Epithelial cell of proximal tubule (primary cell): ENCODE results near the gene WDR1. TPM values are rescaled to one million over a fixed set of nuclear protein-coding genes. Genes with fewer than 3 reads are reported as not detected.

Experiments used
- DNase-seq: peaks from one replicate; pipeline ENCODE4 v3.0.0-alpha.2; 2011; ENCODE audit warnings: low read depth
- H3K4me3 ChIP-seq: 2 replicates; pipeline ENCODE4 v1.5.1; 2011; ENCODE audit warnings: low read depth, mild to moderate bottlenecking, low read length
- CTCF ChIP-seq: conservative IDR thresholded peaks from 2 replicates; pipeline ENCODE4 v1.5.1; 2012; ENCODE audit warnings: low read depth, mild to moderate bottlenecking, low read length
- total RNA-seq: library from RNA; depleted of rRNA; stranded (reverse); fragments of >200 nt; gene quantifications from 2 replicates; pipeline ENCODE4 v1.2.3, GENCODE V29; 2015

WDR1 gene
- total RNA-seq, 1 donor from 2014 or later: 242 TPM

DNA sequence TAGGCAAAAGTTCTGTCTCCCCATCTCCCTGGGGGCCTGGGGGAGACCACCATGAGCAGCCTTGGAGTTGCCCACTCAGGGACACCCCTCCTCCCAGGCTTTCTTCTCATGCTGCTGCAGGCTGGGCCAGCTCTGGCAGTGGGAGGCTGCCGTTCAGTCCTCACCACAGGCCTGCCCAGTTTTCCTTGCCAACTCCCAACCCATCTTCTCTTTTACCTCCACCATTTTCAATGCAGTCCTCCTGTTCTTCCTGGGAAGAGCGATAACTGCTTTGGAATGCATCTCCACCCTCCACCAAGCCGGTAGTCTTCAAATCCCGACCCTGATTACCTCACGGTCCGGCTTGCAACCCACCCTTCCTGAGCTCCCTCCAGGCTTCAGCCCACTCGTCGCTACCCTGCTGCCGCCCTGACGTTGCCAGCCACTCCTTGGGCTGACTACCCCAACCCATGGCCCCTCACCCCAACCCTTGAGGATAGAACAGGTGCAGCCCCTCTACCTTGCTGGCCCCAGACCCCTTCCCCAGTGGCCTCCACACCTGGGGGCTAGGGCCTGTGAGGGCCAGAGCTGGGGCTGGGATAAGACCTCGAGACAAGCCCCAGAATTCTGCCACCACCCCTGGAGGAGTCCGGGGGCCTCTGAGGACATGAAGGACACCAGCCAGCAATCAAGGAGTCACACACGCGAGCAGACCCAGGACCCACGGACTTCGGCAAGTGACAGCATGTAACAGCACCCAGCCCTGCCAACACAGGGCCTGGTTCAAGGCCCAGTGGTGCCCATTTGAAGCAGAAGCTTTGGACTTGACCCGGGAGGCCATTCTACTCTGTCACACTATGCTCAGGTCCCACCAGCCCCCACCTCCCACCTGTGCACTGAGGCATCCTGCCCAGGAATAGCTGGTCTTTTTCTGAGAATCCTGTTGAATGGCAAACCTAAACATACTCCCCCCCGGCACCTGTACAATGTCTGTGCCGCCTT is 9.2 kb downstream of the WDR1 start:
- TF ChIP-seq CTCF: no peak
- H3K4me3 ChIP-seq: no peak overlapping the region
- DNase-seq: no peak

- H3K4me3 ChIP-seq: no peak overlapping the region
- no peak for TF ChIP-seq CTCF
- DNase-seq: no peak
These were observed 10.1 kb downstream of the WDR1 start for GRCh38 chr4:10106421-10107039.

DNA sequence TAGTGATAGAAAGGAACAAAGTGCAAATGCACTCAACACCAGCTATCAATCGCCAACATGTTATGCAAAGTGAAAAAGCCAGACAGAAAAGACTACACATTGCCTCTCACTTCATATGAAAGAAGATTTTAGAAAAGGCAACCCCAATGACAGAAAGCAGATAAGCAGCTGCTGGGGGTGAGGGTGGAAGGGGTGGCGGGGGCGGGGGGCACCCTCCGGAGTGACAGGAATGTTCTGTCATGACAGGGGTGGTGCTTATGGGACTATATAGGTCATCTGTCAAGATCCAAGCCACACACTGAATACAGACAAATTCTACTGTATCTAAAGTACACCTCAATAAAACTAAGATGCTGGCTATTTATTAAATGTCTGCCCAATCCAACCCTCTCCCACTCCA is 10.7 kb downstream of the WDR1 start:
- no peak for TF ChIP-seq CTCF
- no peak for DNase-seq
- H3K4me3 ChIP-seq: no peak overlapping the region

DNA sequence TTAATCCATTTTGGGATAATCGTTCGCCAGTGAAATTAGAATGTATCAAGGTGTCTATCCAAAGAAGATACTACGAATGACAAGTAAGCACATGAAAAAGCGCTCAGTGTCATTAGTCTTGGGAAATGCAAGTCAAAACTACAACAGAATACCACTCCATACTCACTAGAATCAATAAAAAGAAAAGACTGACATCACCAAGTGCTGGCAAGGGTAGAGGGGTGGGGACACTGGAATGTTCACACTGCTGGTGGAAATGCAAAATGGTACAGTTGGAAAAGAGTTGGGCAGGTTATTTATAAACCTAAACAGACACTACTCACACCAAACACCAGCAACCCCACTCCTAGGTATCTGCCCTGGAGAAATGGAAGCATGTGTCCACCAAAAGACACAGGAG is 11.2 kb downstream of the WDR1 start:
- no peak overlapping the region for H3K4me3 ChIP-seq
- no peak for DNase-seq
- no peak for TF ChIP-seq CTCF

GRCh38 chr4:10104991-10105276 is 11.7 kb downstream of the WDR1 start:
- no peak overlapping the region for H3K4me3 ChIP-seq
- TF ChIP-seq CTCF: no peak
- no peak for DNase-seq

- DNase-seq: no peak
- TF ChIP-seq CTCF: no peak
- no peak overlapping the region for H3K4me3 ChIP-seq
These were observed 12.2 kb downstream of the WDR1 start for GRCh38 chr4:10104211-10104990.
